ENCODE results near the gene COL19A1.

DNA sequence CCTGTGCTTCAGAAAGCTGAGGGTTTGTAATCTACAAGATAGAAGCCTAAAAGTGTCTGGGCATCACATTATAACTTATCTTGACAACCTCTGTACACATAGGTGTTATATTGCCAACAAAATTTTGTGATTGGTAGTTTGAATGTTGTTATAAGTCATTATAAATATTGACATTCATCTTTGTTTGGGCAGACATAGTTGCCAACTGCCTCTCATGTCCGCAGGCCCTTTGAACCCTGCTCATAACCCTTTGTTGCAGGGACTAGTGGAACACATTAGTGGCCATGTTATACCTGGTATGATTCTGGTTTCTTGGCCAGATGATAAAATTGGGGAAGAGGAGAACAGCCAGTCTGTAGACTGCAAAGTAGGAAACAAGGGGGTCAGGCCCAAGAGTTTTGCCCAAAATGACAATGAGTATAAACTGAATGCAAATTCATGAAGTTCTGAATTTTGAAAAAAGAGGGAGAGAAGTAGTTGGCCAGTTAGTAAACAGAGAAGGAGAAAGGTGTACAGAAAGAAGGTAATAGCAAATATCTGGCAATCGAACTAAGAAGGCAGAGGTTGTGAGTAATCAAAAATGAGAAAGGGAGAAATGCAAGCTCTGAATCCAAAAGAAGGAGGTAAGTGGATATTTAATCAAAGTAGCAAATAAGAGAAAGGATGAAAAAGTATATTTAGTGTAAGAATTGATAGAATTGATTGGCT is 48.0 kb upstream of the COL19A1 start:
- TF ChIP-seq EP300 (IDR thresholded peaks at IDR 0.05; ENCODE audit: borderline replicate concordance in 1 of 2, low read depth in 1 of 2, low read length in 1 of 2): no peak
- TF ChIP-seq, protein P1, sequence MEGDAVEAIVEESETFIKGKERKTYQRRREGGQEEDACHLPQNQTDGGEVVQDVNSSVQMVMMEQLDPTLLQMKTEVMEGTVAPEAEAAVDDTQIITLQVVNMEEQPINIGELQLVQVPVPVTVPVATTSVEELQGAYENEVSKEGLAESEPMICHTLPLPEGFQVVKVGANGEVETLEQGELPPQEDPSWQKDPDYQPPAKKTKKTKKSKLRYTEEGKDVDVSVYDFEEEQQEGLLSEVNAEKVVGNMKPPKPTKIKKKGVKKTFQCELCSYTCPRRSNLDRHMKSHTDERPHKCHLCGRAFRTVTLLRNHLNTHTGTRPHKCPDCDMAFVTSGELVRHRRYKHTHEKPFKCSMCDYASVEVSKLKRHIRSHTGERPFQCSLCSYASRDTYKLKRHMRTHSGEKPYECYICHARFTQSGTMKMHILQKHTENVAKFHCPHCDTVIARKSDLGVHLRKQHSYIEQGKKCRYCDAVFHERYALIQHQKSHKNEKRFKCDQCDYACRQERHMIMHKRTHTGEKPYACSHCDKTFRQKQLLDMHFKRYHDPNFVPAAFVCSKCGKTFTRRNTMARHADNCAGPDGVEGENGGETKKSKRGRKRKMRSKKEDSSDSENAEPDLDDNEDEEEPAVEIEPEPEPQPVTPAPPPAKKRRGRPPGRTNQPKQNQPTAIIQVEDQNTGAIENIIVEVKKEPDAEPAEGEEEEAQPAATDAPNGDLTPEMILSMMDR (IDR thresholded peaks at IDR 0.05): no peak
- TF ChIP-seq YY1 (IDR thresholded peaks at IDR 0.05; ENCODE audit: low read depth): no peak
- no peak for TF ChIP-seq RAD21 (IDR thresholded peaks at IDR 0.05; ENCODE audit: low read length)

Data from SK-N-SH (cell line).